C4-2B (cell line): ENCODE measurements around the gene SPRY2.

Experiments used
- ZFX ChIP-seq: fragments of 450-650 bp; IDR thresholded peaks from 2 replicates; pipeline ENCODE4 v1.6.1; 2017
- TF ChIP-seq, protein P1 (sequence below): fragments of 450-650 bp; conservative IDR thresholded peaks from 2 replicates; pipeline ENCODE4 v1.5.1; 2017; ENCODE audit warnings: mild to moderate bottlenecking

- TF ChIP-seq, protein P1, sequence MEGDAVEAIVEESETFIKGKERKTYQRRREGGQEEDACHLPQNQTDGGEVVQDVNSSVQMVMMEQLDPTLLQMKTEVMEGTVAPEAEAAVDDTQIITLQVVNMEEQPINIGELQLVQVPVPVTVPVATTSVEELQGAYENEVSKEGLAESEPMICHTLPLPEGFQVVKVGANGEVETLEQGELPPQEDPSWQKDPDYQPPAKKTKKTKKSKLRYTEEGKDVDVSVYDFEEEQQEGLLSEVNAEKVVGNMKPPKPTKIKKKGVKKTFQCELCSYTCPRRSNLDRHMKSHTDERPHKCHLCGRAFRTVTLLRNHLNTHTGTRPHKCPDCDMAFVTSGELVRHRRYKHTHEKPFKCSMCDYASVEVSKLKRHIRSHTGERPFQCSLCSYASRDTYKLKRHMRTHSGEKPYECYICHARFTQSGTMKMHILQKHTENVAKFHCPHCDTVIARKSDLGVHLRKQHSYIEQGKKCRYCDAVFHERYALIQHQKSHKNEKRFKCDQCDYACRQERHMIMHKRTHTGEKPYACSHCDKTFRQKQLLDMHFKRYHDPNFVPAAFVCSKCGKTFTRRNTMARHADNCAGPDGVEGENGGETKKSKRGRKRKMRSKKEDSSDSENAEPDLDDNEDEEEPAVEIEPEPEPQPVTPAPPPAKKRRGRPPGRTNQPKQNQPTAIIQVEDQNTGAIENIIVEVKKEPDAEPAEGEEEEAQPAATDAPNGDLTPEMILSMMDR, result no peak
- no peak for TF ChIP-seq ZFX
Measured at GRCh38 chr13:80390338-80390737, 49.4 kb upstream of the SPRY2 start.
